OCI-LY1 (cell line): ENCODE results near the gene AHCY.
"Not testable (repeated sequence)": the region's sequence is repeated elsewhere in the genome, so short reads cannot be mapped to it uniquely, and the experiment has no call there.

Experiments used
- H2AFZ ChIP-seq: fragments of 200-600 bp; sonication (generic), shearing (Covaris generic); 2 replicates; pipeline ENCODE4 v1.6.0; 2014; ENCODE audit warnings: antibody characterized with exemption, mild to moderate bottlenecking, low read length
- H3F3A ChIP-seq: fragments of 200-600 bp; sonication (generic), shearing (Covaris generic); 2 replicates; pipeline ENCODE4 v1.6.0; 2014; ENCODE audit warnings: mild to moderate bottlenecking, antibody characterized with exemption, low read length, moderate library complexity; ENCODE audit not compliant: insufficient read depth
- H3K27ac ChIP-seq: fragments of 200-600 bp; sonication (generic); 2 replicates; pipeline ENCODE4 v1.5.1; 2014; ENCODE audit warnings: low read length, mixed run types, mild to moderate bottlenecking, low read depth; ENCODE audit not compliant: poor library complexity, severe bottlenecking
- H3K27me3 ChIP-seq: fragments of 200-600 bp; sonication (generic); 2 replicates; pipeline ENCODE4 v1.6.0; 2014; ENCODE audit warnings: antibody characterized with exemption, mild to moderate bottlenecking, low read length, moderate library complexity; ENCODE audit not compliant: insufficient read depth
- H3K36me3 ChIP-seq: fragments of 200-600 bp; sonication (generic); 2 replicates; pipeline ENCODE4 v1.6.1; 2014; ENCODE audit warnings: mild to moderate bottlenecking, antibody characterized with exemption, low read length, moderate library complexity, mixed read lengths; ENCODE audit not compliant: insufficient read depth
- H3K4me1 ChIP-seq: fragments of 200-600 bp; sonication (generic); 2 replicates; pipeline ENCODE4 v1.5.1; 2014; ENCODE audit warnings: mild to moderate bottlenecking, low read length, moderate library complexity; ENCODE audit not compliant: insufficient read depth, severe bottlenecking
- H3K4me2 ChIP-seq: fragments of 200-600 bp; sonication (generic), shearing (Covaris generic); 2 replicates; pipeline ENCODE4 v1.6.1; 2014; ENCODE audit warnings: low read length
- H3K4me3 ChIP-seq: fragments of 200-600 bp; sonication (generic); 2 replicates; pipeline ENCODE4 v1.5.1; 2014; ENCODE audit warnings: low read length, low read depth, mild to moderate bottlenecking, mixed read lengths; ENCODE audit not compliant: poor library complexity, severe bottlenecking
- H3K79me2 ChIP-seq: fragments of 200-600 bp; shearing (Covaris generic); 2 replicates; pipeline ENCODE4 v1.6.1; 2016; ENCODE audit warnings: mixed run types, low read length, mixed read lengths; ENCODE audit not compliant: insufficient read depth
- H3K9ac ChIP-seq: fragments of 200-600 bp; sonication (generic), shearing (Covaris generic); 2 replicates; pipeline ENCODE4 v1.6.1; 2014; ENCODE audit warnings: mild to moderate bottlenecking, low read length, mixed read lengths
- H3K9me2 ChIP-seq: fragments of 200-600 bp; sonication (generic), shearing (Covaris generic); 2 replicates; pipeline ENCODE4 v1.6.1; 2014; ENCODE audit warnings: low read depth, mild to moderate bottlenecking, low read length, mixed read lengths
- H3K9me3 ChIP-seq: fragments of 200-600 bp; shearing (Covaris generic); 2 replicates; pipeline ENCODE4 v1.6.1; 2014; ENCODE audit warnings: low read length, mixed read lengths
- H4K20me1 ChIP-seq: fragments of 200-600 bp; sonication (generic), shearing (Covaris generic); 2 replicates; pipeline ENCODE4 v1.6.0; 2016; ENCODE audit warnings: mild to moderate bottlenecking, low read length; ENCODE audit not compliant: insufficient read depth
- EZH2 ChIP-seq: fragments of 200-600 bp; sonication (generic), shearing (Covaris generic); IDR thresholded peaks from 2 replicates; pipeline ENCODE4 v1.8.0; 2017; ENCODE audit warnings: borderline replicate concordance, mixed run types, mild to moderate bottlenecking, antibody characterized with exemption, low read length, moderate library complexity, mixed read lengths
- TF ChIP-seq, protein P1 (sequence below): fragments of 200-600 bp; sonication (generic), shearing (Covaris generic); IDR thresholded peaks from 2 replicates; pipeline ENCODE4 v1.5.1; 2017; ENCODE audit warnings: mild to moderate bottlenecking, antibody characterized with exemption, low read length, moderate library complexity, mixed read lengths

The AHCY gene

DNA sequence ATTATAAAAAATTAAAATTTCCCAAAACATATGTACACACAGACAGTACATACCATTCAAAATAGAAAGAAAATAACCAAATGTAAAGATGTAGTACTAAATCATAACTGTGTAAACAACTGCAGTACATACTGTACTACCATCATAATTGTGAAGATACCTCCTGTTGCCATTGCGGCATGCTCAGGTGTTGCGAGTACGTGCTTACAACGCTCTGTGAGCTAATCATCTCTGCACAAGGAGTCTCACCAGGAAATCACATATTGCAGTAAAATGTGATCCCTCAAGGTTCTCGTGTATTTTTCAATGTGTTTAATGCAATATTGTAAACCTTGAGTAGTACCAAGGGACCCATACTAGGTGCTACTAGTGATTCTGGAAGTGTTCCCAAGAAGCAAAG lies 39.0 kb downstream of the AHCY start:
- Histone ChIP-seq H3K4me3 (no peak overlapping the region), H3K27ac (no peak overlapping the region), H3K4me1 (peaks cover 6% of the 10 kb centered on the region), H3K9me3 (no peaks in the 10 kb centered on the region), H4K20me1 (no peaks in the 10 kb centered on the region), H3K27me3 (no peaks in the 10 kb centered on the region), H3K79me2 (no peaks in the 10 kb centered on the region), H2AFZ (no peak overlapping the region), H3K9ac (no peak overlapping the region), H3K4me2 (no peak overlapping the region), H3K36me3 (0 out of 2 replicates have a peak, but pooled peaks cover 3% of the 10 kb centered on the region), H3K9me2 (no peaks in the 10 kb centered on the region), H3F3A (no peaks in the 10 kb centered on the region)
- no peak for TF ChIP-seq EZH2
- TF ChIP-seq, protein P1, sequence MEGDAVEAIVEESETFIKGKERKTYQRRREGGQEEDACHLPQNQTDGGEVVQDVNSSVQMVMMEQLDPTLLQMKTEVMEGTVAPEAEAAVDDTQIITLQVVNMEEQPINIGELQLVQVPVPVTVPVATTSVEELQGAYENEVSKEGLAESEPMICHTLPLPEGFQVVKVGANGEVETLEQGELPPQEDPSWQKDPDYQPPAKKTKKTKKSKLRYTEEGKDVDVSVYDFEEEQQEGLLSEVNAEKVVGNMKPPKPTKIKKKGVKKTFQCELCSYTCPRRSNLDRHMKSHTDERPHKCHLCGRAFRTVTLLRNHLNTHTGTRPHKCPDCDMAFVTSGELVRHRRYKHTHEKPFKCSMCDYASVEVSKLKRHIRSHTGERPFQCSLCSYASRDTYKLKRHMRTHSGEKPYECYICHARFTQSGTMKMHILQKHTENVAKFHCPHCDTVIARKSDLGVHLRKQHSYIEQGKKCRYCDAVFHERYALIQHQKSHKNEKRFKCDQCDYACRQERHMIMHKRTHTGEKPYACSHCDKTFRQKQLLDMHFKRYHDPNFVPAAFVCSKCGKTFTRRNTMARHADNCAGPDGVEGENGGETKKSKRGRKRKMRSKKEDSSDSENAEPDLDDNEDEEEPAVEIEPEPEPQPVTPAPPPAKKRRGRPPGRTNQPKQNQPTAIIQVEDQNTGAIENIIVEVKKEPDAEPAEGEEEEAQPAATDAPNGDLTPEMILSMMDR = no peak

- H3K4me1 ChIP-seq, H3K79me2 ChIP-seq, H3F3A ChIP-seq, H2AFZ ChIP-seq, H3K27me3 ChIP-seq, H3K27ac ChIP-seq, H3K4me2 ChIP-seq, H3K36me3 ChIP-seq, H3K4me3 ChIP-seq, H3K9ac ChIP-seq, H3K9me2 ChIP-seq, H4K20me1 ChIP-seq, H3K9me3 ChIP-seq: not testable (repeated sequence)
Measured at GRCh38 chr20:34263468-34263867, 39.7 kb downstream of the AHCY start.

DNA sequence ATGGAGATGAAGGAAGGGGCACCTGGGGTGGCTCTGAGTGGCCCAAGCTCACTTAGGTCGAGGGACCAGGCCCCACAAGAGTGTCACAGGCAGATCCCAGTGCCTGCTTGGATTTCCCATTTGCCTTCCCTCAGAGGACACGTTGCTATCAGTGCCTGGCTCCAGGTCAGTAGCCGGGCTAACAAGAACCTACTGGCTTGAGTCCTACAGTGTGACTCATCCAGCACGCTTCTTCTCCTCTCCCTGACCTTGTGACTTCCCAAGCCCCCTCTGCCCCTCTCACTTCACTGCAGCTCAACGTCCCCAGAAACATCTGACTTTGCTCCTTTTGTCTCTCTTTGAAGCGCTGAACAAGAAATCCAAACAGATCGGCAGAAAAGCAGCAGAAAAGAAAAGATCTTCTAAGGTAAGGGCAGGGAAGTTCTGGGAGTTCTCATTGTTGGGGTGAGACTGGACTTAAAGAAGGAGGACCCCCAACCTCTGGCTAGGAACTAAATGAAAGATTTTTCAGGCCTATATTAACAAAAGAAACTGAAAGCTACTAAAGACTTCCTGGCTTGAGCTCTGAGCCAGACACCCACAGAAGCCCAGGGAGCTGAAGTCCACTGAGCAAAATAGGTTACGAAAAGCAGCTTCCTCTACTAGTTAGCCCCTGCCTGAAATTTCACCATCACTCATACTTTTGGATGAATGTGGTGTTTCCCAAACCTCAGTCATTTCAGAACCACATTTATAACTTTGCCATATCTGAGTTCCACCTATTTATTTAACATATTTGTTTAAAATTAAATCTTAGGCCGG lies 40.5 kb downstream of the AHCY start:
- H3K27ac ChIP-seq = no peak overlapping the region
- H3K9me3 ChIP-seq = no peaks in the 10 kb centered on the region
- 0 out of 2 replicates have a peak, but pooled peaks cover 3% of the 10 kb centered on the region for H3K36me3 ChIP-seq
- H3K9me2 ChIP-seq = no peaks in the 10 kb centered on the region
- no peak overlapping the region for H3K9ac ChIP-seq
- no peak overlapping the region for H2AFZ ChIP-seq
- no peaks in the 10 kb centered on the region for H3F3A ChIP-seq
- no peaks in the 10 kb centered on the region for H3K27me3 ChIP-seq
- H4K20me1 ChIP-seq = no peaks in the 10 kb centered on the region
- H3K4me2 ChIP-seq = no peak overlapping the region
- TF ChIP-seq EZH2 = no peak
- TF ChIP-seq, protein P1 = no peak
- H3K79me2 ChIP-seq = no peaks in the 10 kb centered on the region
- H3K4me1 ChIP-seq = no peaks in the 10 kb centered on the region
- H3K4me3 ChIP-seq = no peak overlapping the region
